Adrenal gland (tissue), 12 donors: ENCODE results near the gene FAM83E. TPM values are rescaled to one million over a fixed set of nuclear protein-coding genes. Genes with fewer than 3 reads are reported as not detected.
A peak's percentile ranks its signal among the peaks of the same experiment; 100 is the strongest.

Experiments
- DNase-seq, 7 donors: peaks; one replicate each; pipeline ENCODE4 v3.0.0-alpha.2; 2019 to 2020
- H3K27ac ChIP-seq, 5 donors: fragments of 200-600 bp; sonication (generic) in 4 of 5; 1 replicate in 3 of 5; 2 replicates in 2 of 5; pipeline versions ENCODE4 v1.5.1 to v1.8.0; 2016 to 2020; ENCODE audit warnings: mild to moderate bottlenecking in 1 of 5
- H3K27me3 ChIP-seq: fragments of 200-600 bp; 2 replicates; pipeline ENCODE4 v1.8.0; 2021
- H3K36me3 ChIP-seq, 2 donors: fragments of 200-600 bp; replicated peaks in 1 of 2; 1 replicate in 1 of 2; 2 replicates in 1 of 2; pipeline versions ENCODE4 v1.5.1 to v1.8.0; 2018 to 2022
- H3K4me1 ChIP-seq, 2 donors: fragments of 200-600 bp; replicated peaks in 1 of 2; 1 replicate in 1 of 2; 2 replicates in 1 of 2; pipeline versions ENCODE4 v1.5.1 to v1.8.0; 2018 to 2021
- H3K4me3 ChIP-seq, 4 donors: fragments of 200-600 bp; sonication (generic) in 3 of 4; one replicate each; pipeline ENCODE4 v1.5.1; 2016 to 2018
- H3K9me3 ChIP-seq, 3 donors: fragments of 200-600 bp; sonication (generic) in 1 of 3; replicated peaks in 1 of 3; 1 replicate in 2 of 3; 2 replicates in 1 of 3; pipeline versions ENCODE4 v1.5.1 to v1.8.0; 2016 to 2021
- POLR2A ChIP-seq, 2 donors: fragments of 450-650 bp; IDR thresholded peaks; one replicate each; pipeline ENCODE4 v1.6.1; 2017; ENCODE audit warnings: antibody characterized with exemption in 2 of 2, mild to moderate bottlenecking in 2 of 2, moderate library complexity in 1 of 2
- WGBS, 4 donors: extraction: QIAGEN DNeasy Blood & Tissue Kit in 2 of 4; methylation state at CpG; one replicate each; pipeline versions ENCODE4 v1.1.5 to v1.1.7; 2013 to 2017; 5-methylcytosine and 5-hydroxymethylcytosine counted together
- intact Hi-C, 2 donors: fragments of 100-400 bp; cut with DNase I; formaldehyde crosslinking; loops; one replicate each; pipeline versions ENCODE4 v1.14.1 to v1.15.0; 2022 to 2023
- polyA plus RNA-seq, 3 donors: library from polyadenylated mRNA; stranded (reverse); fragments of 200-250 nt in 2 of 3; fragments of 350-450 nt in 1 of 3; fragmentation: Illumina TruSeq in 1 of 3; extraction: RNeasy Lipid Tissue Mini Kit (QIAGEN cat#74804) in 1 of 3; gene quantifications; one replicate each; pipeline ENCODE4 v1.2.3, GENCODE V29; 2013 to 2014
- total RNA-seq, 9 donors: library from RNA; depleted of rRNA in 4 of 9; stranded (reverse); fragments of >200 nt in 4 of 9; fragments of 120-200 nt in 1 of 9; fragmentation: NEBNext Ultra II Directional in 1 of 9; extraction: Animal tissue kit (Norgen Biotek cat#: 25700) in 1 of 9; gene quantifications; one replicate each; pipeline versions ENCODE4 v1.1.0 to v1.2.4, GENCODE V29; 2013 to 2023
- TF ChIP-seq, protein P1 (sequence below), 6 experiments: fragments of 450-650 bp in 4 of 6; fragments of 200-600 bp in 2 of 6; sonication (generic) in 1 of 6; IDR thresholded peaks; 1 replicate in 5 of 6; 2 replicates in 1 of 6; pipeline versions ENCODE4 v1.5.1 to v1.8.0; 2016 to 2021; ENCODE audit warnings: antibody characterized with exemption in 6 of 6, mild to moderate bottlenecking in 2 of 6, moderate library complexity in 1 of 6
- donor health status: healthy with polysubstance abuse.
- donor health status: Bipolar disorder and iron deficiency.
- donor health status: DM: yes; HTN: yes; CAD: no.
- donor health status: DM: no; HTN: no; CAD: no.
- donor health status: DM: no; HTN: no; CAD: no.
- donor health status: DM: yes; HTN: yes; CAD: no.

The FAM83E gene
- total and polyA plus RNA-seq, 12 donors = 0.17 to 1.6 (median 0.49) TPM; not detected in 8

DNA sequence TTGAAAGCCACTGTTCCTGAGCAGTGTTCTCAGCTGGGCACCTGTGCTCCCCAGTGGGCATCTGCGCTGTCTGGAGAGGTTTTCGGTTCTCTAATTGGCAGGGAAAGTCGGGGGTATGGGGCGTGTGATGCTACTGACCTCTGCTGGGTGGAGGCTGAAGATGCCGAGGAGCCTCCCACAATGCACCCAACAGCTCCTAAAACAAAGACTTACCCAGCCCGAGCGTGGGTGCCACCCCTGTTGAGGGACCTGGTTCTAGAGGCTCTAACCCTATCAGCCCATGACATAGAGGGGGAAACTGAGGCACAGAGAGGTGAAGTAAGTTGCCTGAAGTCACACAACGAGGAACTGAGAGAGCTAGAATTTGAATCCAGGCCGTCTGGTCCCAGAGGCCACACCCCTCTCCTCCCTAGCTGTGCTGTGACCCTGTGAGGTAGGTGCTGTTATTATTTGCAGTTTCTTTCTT is 6.0 kb downstream of the FAM83E start:
- 17 to 58% (median 18%) methylated on average over 2 to 9 of the region's 9 CpGs for WGBS, 4 donors
- Histone ChIP-seq H3K4me3 (no peak overlapping the region), H3K4me1 (no peaks in the 10 kb centered on the region), H3K9me3 (no peaks in the 10 kb centered on the region), H3K36me3 (no peaks in the 10 kb centered on the region), H3K27me3 (no peaks in the 10 kb centered on the region), H3K27ac (no peak overlapping the region)
- DNase-seq = peak in 4 of 7 donors; percentile 61 to 74 (median 63)
- intact Hi-C loops = no loop called here
- TF ChIP-seq POLR2A (IDR thresholded peaks at IDR 0.05) = no peak
- TF ChIP-seq, protein P1, sequence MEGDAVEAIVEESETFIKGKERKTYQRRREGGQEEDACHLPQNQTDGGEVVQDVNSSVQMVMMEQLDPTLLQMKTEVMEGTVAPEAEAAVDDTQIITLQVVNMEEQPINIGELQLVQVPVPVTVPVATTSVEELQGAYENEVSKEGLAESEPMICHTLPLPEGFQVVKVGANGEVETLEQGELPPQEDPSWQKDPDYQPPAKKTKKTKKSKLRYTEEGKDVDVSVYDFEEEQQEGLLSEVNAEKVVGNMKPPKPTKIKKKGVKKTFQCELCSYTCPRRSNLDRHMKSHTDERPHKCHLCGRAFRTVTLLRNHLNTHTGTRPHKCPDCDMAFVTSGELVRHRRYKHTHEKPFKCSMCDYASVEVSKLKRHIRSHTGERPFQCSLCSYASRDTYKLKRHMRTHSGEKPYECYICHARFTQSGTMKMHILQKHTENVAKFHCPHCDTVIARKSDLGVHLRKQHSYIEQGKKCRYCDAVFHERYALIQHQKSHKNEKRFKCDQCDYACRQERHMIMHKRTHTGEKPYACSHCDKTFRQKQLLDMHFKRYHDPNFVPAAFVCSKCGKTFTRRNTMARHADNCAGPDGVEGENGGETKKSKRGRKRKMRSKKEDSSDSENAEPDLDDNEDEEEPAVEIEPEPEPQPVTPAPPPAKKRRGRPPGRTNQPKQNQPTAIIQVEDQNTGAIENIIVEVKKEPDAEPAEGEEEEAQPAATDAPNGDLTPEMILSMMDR (IDR thresholded peaks at IDR 0.05) = peak in 5 of 6 experiments; percentile 38 to 55 (median 45)

DNA sequence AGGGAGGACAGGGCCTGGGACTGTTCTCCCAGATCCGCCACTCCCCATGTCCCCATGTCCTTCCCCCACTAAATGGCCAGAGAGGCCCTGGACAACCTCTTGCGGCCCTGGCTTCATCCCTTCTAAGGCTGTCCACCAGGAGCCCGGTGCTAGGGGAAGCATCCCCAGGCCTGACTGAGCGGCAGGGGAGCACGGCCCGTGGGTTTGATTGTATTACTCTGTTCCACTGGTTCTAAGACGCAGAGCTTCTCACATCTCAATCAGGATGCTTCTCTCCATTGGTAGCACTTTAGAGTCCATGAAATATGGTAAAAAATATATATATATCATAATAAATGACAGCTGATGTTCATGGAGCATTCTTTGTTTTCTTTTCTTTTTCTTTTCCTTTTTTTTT is 7.5 kb downstream of the FAM83E start:
- no peaks in the 10 kb centered on the region for H3K9me3 ChIP-seq
- DNase-seq = no peak
- 74 to 88% (median 80%) methylated on average over 5 to 7 of the region's 7 CpGs for WGBS, 4 donors
- H3K27ac ChIP-seq = no peak overlapping the region
- H3K36me3 ChIP-seq = no peaks in the 10 kb centered on the region
- H3K4me3 ChIP-seq = no peak overlapping the region
- TF ChIP-seq POLR2A (IDR thresholded peaks at IDR 0.05) = no peak
- TF ChIP-seq, protein P1 (IDR thresholded peaks at IDR 0.05) = no peak
- no peaks in the 10 kb centered on the region for H3K27me3 ChIP-seq
- intact Hi-C loops = no loop called here
- no peaks in the 10 kb centered on the region for H3K4me1 ChIP-seq

DNA sequence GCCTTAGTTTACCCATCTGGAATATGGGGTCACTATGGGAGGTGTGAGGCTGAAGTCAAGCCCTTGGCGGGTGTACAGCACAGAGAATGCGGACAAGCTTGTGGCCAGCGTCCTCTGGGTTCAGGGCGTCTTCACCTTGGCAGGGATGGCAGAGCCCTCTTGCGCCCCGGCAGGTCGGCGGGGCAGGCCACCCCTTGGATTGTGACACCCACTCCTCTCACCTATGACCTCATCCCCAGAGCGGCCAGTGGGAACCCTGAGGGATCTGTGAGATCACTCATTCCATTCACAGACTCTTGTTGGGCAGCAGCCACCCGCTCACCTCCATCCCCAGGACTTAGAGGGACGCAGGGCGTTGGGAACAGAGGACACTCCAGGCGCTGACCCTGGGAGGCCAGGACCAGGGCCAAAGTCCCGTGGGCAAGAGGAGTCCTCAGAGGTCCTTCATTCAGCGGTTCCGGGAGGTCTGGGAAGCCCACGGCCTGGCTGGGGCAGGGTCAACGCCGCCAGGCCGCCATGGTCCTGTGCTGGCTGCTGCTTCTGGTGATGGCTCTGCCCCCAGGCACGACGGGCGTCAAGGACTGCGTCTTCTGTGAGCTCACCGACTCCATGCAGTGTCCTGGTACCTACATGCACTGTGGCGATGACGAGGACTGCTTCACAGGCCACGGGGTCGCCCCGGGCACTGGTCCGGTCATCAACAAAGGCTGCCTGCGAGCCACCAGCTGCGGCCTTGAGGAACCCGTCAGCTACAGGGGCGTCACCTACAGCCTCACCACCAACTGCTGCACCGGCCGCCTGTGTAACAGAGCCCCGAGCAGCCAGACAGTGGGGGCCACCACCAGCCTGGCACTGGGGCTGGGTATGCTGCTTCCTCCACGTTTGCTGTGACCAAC is 8.2 kb downstream of the FAM83E start, which contains the start of gene SPACA4:
Gene SPACA4 (plus strand): TSS at position 280 of the 896 bp plus-strand sequence. CDS start 237 bp downstream, at position 517.
- intact Hi-C loops = no loop called here
- Histone ChIP-seq H3K27me3 (no peaks in the 10 kb centered on the region), H3K9me3 (no peaks in the 10 kb centered on the region), H3K27ac (no peak within 1 kb of the TSS), H3K36me3 (no peaks in the 10 kb centered on the region), H3K4me3 (no peak within 1 kb of the TSS), H3K4me1 (no peaks in the 10 kb centered on the region)
- DNase-seq = no peak
- TF ChIP-seq POLR2A (IDR thresholded peaks at IDR 0.05) = no peak
- WGBS, 4 donors = 82 to 91% (median 86%) methylated on average over 6 to 39 of the region's 39 CpGs

DNA sequence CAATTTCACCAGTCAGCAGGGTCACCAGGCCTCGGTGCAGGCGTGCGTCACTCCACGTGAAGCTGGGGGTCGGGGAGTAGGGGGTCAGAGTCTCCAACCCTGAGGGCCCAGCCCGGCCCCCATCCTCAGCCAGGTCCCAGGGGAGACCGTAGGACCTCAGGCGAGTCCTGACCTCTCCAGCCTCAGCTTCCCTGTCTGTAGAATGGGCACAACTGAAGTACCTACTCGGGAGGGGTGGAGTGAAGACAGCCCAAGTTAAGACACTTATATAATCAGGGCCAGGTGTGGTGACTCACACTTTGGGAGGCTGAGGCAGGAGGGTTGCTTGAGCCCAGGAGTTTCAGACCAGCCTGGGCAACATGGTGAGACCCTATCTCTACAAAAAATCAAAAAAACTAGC is 11.0 kb downstream of the FAM83E start:
- Histone ChIP-seq H3K36me3 (no peaks in the 10 kb centered on the region), H3K27ac (no peak overlapping the region), H3K9me3 (no peaks in the 10 kb centered on the region), H3K4me1 (no peaks in the 10 kb centered on the region), H3K27me3 (no peaks in the 10 kb centered on the region), H3K4me3 (no peak overlapping the region)
- DNase-seq = no peak
- WGBS, 4 donors = 57 to 91% (median 82%) methylated on average over 1 to 9 of the region's 9 CpGs
- TF ChIP-seq, protein P1 (IDR thresholded peaks at IDR 0.05) = no peak
- no peak for TF ChIP-seq POLR2A (IDR thresholded peaks at IDR 0.05)
- intact Hi-C loops = no loop called here
